K562 (cell line): ENCODE results near the gene DAPK3. TPM values are rescaled to one million over a fixed set of nuclear protein-coding genes. Genes with fewer than 3 reads are reported as not detected.

Experiments
- ARNT ChIP-seq, 2 experiments: fragments of 450-650 bp; IDR thresholded peaks; 2 replicates each; pipeline ENCODE4 v1.6.1; 2016; ENCODE audit warnings: mild to moderate bottlenecking in 1 of 2
- GATAD2A ChIP-seq: fragments of 450-650 bp; IDR thresholded peaks from 2 replicates; pipeline ENCODE4 v1.6.1; 2017
- HDAC6 ChIP-seq: IDR thresholded peaks from 2 replicates; pipeline ENCODE4 v1.6.1; 2012; ENCODE audit warnings: low read depth, mild to moderate bottlenecking, control low read depth, inconsistent platforms, low read length, moderate library complexity
- IRF2 ChIP-seq: sonication (generic); formaldehyde crosslinking; IDR thresholded peaks from 2 replicates; pipeline ENCODE4 v1.8.1; 2022; ENCODE audit warnings: mild to moderate bottlenecking, missing genetic modification reagents
- MXD1 ChIP-seq: fragments of 250-450 bp; sonication (Bioruptor Pico); IDR thresholded peaks from 2 replicates; pipeline ENCODE4 v1.8.0; 2021; ENCODE audit warnings: borderline replicate concordance, mild to moderate bottlenecking, moderate library complexity; ENCODE audit not compliant: poor library complexity, severe bottlenecking
- NR2F6 ChIP-seq: fragments of 450-650 bp; formaldehyde crosslinking; IDR thresholded peaks from 2 replicates; pipeline ENCODE4 v1.4.0; 2020; ENCODE audit warnings: mild to moderate bottlenecking
- POLR2AphosphoS2 ChIP-seq: IDR thresholded peaks from 2 replicates; pipeline ENCODE4 v1.6.1; 2012; ENCODE audit warnings: low read length, improper control_type of control experiment
- RBM15 ChIP-seq: fragments of 200-400 bp; formaldehyde crosslinking; IDR thresholded peaks from 2 replicates; pipeline ENCODE4 v1.6.1; 2018; ENCODE audit warnings: mild to moderate bottlenecking, low read length, moderate library complexity; ENCODE audit not compliant: insufficient read depth
- SMAD1 ChIP-seq: fragments of 150-350 bp; IDR thresholded peaks from 2 replicates; pipeline ENCODE4 v1.6.1; 2014; ENCODE audit warnings: low read length, low read depth; ENCODE audit not compliant: partially characterized antibody
- SMAD4 ChIP-seq: fragments of 250-450 bp; sonication (Bioruptor Pico); conservative IDR thresholded peaks from 2 replicates; pipeline ENCODE4 v1.8.0; 2021; ENCODE audit warnings: inconsistent platforms, mild to moderate bottlenecking, moderate library complexity
- ZBTB40 ChIP-seq, 2 experiments: fragments of 450-650 bp in 1 of 2; sonication (generic) in 1 of 2; formaldehyde crosslinking in 1 of 2; IDR thresholded peaks; 2 replicates each; pipeline versions ENCODE4 v1.7.1 to v1.9.0; 2016 to 2022; ENCODE audit warnings: inconsistent platforms in 1 of 2, mild to moderate bottlenecking in 1 of 2, missing genetic modification reagents in 1 of 2
- ZNF740 ChIP-seq, 3 experiments: fragments of 200-800 bp in 1 of 3; sonication (Bioruptor generic) in 1 of 3; sonication (generic) in 1 of 3; formaldehyde crosslinking in 1 of 3; IDR thresholded peaks; 2 replicates each; pipeline versions ENCODE4 v1.6.1 to v1.8.0; 2016 to 2022; ENCODE audit warnings: mild to moderate bottlenecking in 2 of 3, missing compliant biosample characterization in 2 of 3, missing genetic modification characterization in 2 of 3, missing genetic modification reagents in 1 of 3
- ZNF764 ChIP-seq: fragments of 250-450 bp; sonication (Bioruptor Pico); IDR thresholded peaks from 2 replicates; pipeline ENCODE4 v1.4.0; 2020; ENCODE audit warnings: low read depth, mild to moderate bottlenecking, moderate library complexity
- polyA plus RNA-seq, 8 experiments: library from polyadenylated mRNA; depleted of rRNA in 4 of 8; stranded (reverse) in 5 of 8; unstranded in 3 of 8; fragments of >200 nt; fragmentation: Nextera tagmentation in 2 of 8; fragmentation: Illumina TruSeq in 1 of 8; extraction: Ambion mirVana in 2 of 8; extraction: Trizol in 1 of 8; gene quantifications; 2 replicates each; pipeline versions ENCODE4 v1.2.1 to v1.2.3, GENCODE V29; 2011 to 2014; ENCODE audit warnings: inconsistent platforms in 1 of 8, missing spikeins in 1 of 8
- total RNA-seq, 7 experiments: library from RNA; depleted of rRNA in 6 of 7; stranded (reverse); fragments of >200 nt in 6 of 7; fragmentation: Illumina TruSeq in 2 of 7; extraction: Trizol in 2 of 7; gene quantifications; 2 replicates each; pipeline versions ENCODE4 v1.2.1 to v1.2.3, GENCODE V29; 2011 to 2021; ENCODE audit warnings: low replicate concordance in 1 of 7
- TF ChIP-seq, protein P1 (sequence below): fragments of 450-650 bp; formaldehyde crosslinking; IDR thresholded peaks from 2 replicates; pipeline ENCODE4 v1.4.0; 2022; ENCODE audit warnings: mild to moderate bottlenecking, moderate library complexity

Gene DAPK3
- total and polyA plus RNA-seq, 9 of the 15 experiments (the other 6 are each of a cell fraction or from before 2014, with no cell fraction given): 0.14 to 63.4 (median 25.0) TPM

GRCh38 chr19:3985643-3986259 is 14.9 kb upstream of the DAPK3 start (continued):
- TF ChIP-seq ZBTB40 (IDR thresholded peaks at IDR 0.05) (peak; percentile 76), ZBTB40 (CRISPR knock-in tag; IDR thresholded peaks at IDR 0.05) (peak; percentile 68; the same call in 1 of the 2 replicates), NR2F6 (CRISPR knock-in tag) (no peak), MXD1 (no peak), SMAD1 (no peak), ZNF740 (CRISPR knock-in tag; IDR thresholded peaks at IDR 0.05) (0 out of 2 replicates have a peak, but pooled peaks have one; percentile 56), ZNF740 (tag; IDR thresholded peaks at IDR 0.05) (no peak), GATAD2A (no peak), ZNF764 (CRISPR knock-in tag) (0 out of 2 replicates have a peak, but pooled peaks have one; percentile 27), HDAC6 (no peak), POLR2AphosphoS2 (no peak), SMAD4 (CRISPR knock-in tag) (0 out of 2 replicates have a peak, but pooled peaks have one; percentile 2), ARNT (IDR thresholded peaks at IDR 0.05) (0 out of 4 replicates have a peak, but pooled peaks of 1 of the 2 experiments have one; percentile 26), RBM15 (no peak), IRF2 (no peak)
- TF ChIP-seq, protein P1, sequence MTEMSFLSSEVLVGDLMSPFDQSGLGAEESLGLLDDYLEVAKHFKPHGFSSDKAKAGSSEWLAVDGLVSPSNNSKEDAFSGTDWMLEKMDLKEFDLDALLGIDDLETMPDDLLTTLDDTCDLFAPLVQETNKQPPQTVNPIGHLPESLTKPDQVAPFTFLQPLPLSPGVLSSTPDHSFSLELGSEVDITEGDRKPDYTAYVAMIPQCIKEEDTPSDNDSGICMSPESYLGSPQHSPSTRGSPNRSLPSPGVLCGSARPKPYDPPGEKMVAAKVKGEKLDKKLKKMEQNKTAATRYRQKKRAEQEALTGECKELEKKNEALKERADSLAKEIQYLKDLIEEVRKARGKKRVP (CRISPR knock-in tag): no peak
